DOHH2 (cell line): ENCODE results near the gene CTIF.

ENCODE experiments used
- H3F3A ChIP-seq: fragments of 200-600 bp; sonication (generic), shearing (Covaris generic); 2 replicates; pipeline ENCODE4 v1.6.0; 2016; ENCODE audit warnings: antibody characterized with exemption, mild to moderate bottlenecking; ENCODE audit not compliant: control insufficient read depth, insufficient read depth
- H3K27ac ChIP-seq: fragments of 200-600 bp; sonication (generic); 2 replicates; pipeline ENCODE4 v1.5.1; 2014; ENCODE audit warnings: low read depth, mild to moderate bottlenecking, low read length, moderate library complexity
- H3K27me3 ChIP-seq: fragments of 200-600 bp; sonication (generic); 2 replicates; pipeline ENCODE4 v1.6.1; 2014; ENCODE audit warnings: mild to moderate bottlenecking, low read length, mixed read lengths; ENCODE audit not compliant: control insufficient read depth
- H3K36me3 ChIP-seq: fragments of 200-600 bp; sonication (generic); 2 replicates; pipeline ENCODE4 v1.6.1; 2014; ENCODE audit warnings: mild to moderate bottlenecking, low read length, moderate library complexity, mixed read lengths; ENCODE audit not compliant: control insufficient read depth
- H3K4me1 ChIP-seq: fragments of 200-600 bp; sonication (generic); 2 replicates; pipeline ENCODE4 v1.6.1; 2014; ENCODE audit warnings: mild to moderate bottlenecking, low read length, mixed read lengths; ENCODE audit not compliant: control insufficient read depth
- H3K4me2 ChIP-seq: fragments of 200-600 bp; sonication (generic); 2 replicates; pipeline ENCODE4 v1.6.0; 2014; ENCODE audit warnings: mild to moderate bottlenecking, low read length, moderate library complexity
- H3K4me3 ChIP-seq: fragments of 200-600 bp; sonication (generic); 2 replicates; pipeline ENCODE4 v1.5.1; 2014; ENCODE audit warnings: mild to moderate bottlenecking, low read length, mixed read lengths
- H3K79me2 ChIP-seq: fragments of 200-600 bp; sonication (generic); 2 replicates; pipeline ENCODE4 v1.6.1; 2014; ENCODE audit warnings: mild to moderate bottlenecking, low read length, mixed read lengths; ENCODE audit not compliant: control insufficient read depth
- H3K9me2 ChIP-seq: fragments of 200-600 bp; sonication (generic); replicated peaks from 2 replicates; pipeline ENCODE4 v1.6.1; 2014; ENCODE audit warnings: mild to moderate bottlenecking, low read length, mixed read lengths; ENCODE audit not compliant: control insufficient read depth
- H3K9me3 ChIP-seq: fragments of 200-600 bp; sonication (generic); 2 replicates; pipeline ENCODE4 v1.6.1; 2014; ENCODE audit warnings: antibody characterized with exemption, low read length, mixed read lengths; ENCODE audit not compliant: control insufficient read depth, insufficient read depth
- H4K20me1 ChIP-seq: fragments of 200-600 bp; sonication (generic); 2 replicates; pipeline ENCODE4 v1.6.0; 2014; ENCODE audit warnings: low read depth, mild to moderate bottlenecking, antibody characterized with exemption, low read length, moderate library complexity; ENCODE audit not compliant: control insufficient read depth, insufficient read depth
- EZH2phosphoT487 ChIP-seq: fragments of 200-600 bp; sonication (generic); IDR thresholded peaks from 2 replicates; pipeline ENCODE4 v1.6.1; 2017; ENCODE audit warnings: borderline replicate concordance, mild to moderate bottlenecking, antibody characterized with exemption, low read length, moderate library complexity, mixed read lengths
- TF ChIP-seq, protein P1 (sequence below): fragments of 200-600 bp; sonication (generic); IDR thresholded peaks from one replicate; pipeline ENCODE4 v1.5.1; 2014; ENCODE audit warnings: antibody characterized with exemption, mild to moderate bottlenecking, low read depth, low read length; ENCODE audit not compliant: poor library complexity, severe bottlenecking

The CTIF gene

DNA sequence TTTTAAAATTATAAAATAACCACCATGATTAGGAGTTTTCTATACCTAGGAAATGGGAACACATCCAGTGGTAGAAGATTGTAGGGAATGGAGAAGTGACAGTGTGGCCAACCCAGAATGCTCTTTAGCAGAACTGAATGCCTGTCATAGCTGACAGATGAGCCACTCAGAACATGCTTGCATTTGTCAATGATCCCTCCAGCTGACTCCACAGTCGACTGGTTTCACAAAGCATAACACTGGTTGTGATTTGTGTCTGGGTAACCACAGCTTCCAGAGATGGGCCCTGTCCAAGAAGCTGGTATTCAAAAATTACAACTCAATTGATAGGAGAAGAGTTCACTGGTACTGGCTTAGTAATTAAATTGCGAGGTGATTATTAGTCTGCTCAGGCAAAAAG lies 9.0 kb upstream of the CTIF start:
- Histone ChIP-seq H3K4me2 (no peak overlapping the region), H3K27me3 (peaks cover 16% of the 10 kb centered on the region), H3K4me3 (no peak overlapping the region), H3K4me1 (no peaks in the 10 kb centered on the region), H3K9me3 (no peaks in the 10 kb centered on the region), H4K20me1 (no peaks in the 10 kb centered on the region), H3K27ac (no peak overlapping the region), H3K9me2 (no peaks in the 10 kb centered on the region), H3F3A (no peaks in the 10 kb centered on the region), H3K79me2 (no peaks in the 10 kb centered on the region), H3K36me3 (no peaks in the 10 kb centered on the region)
- TF ChIP-seq EZH2phosphoT487: no peak
- TF ChIP-seq, protein P1, sequence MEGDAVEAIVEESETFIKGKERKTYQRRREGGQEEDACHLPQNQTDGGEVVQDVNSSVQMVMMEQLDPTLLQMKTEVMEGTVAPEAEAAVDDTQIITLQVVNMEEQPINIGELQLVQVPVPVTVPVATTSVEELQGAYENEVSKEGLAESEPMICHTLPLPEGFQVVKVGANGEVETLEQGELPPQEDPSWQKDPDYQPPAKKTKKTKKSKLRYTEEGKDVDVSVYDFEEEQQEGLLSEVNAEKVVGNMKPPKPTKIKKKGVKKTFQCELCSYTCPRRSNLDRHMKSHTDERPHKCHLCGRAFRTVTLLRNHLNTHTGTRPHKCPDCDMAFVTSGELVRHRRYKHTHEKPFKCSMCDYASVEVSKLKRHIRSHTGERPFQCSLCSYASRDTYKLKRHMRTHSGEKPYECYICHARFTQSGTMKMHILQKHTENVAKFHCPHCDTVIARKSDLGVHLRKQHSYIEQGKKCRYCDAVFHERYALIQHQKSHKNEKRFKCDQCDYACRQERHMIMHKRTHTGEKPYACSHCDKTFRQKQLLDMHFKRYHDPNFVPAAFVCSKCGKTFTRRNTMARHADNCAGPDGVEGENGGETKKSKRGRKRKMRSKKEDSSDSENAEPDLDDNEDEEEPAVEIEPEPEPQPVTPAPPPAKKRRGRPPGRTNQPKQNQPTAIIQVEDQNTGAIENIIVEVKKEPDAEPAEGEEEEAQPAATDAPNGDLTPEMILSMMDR: no peak

DNA sequence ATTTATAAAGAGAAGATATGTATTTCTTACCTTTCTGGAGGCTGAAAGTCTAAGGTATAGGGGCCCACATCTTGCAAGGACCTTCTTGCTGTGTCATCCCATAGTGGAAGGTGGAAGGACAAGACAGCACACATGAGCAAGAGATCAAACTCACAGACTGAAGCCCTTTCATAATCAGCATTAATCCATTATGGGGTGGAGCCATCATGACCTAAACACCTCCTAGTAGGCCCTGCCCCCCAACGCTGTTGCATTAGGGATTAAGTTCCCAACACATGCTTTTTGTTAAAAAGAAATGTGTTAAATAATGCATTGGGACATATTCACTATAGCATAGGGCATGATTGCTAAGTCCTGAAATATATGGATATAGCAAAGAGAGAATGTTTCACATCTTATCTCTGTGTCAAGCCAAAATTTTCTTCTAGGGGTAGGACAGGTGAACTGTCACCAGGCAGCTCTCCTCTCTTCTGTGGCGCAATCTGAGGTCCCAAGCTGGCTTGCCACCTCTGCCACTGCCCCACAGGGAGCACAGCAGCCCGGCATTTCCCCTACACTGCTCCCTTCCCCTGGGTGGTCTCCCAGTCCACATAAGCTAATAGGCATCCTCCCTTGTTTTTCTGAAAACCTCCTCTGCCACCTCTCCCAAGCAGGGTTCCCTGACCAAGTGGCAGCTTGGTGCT lies 8.3 kb upstream of the CTIF start:
- TF ChIP-seq, protein P1: no peak
- no peak for TF ChIP-seq EZH2phosphoT487
- H3K4me2 ChIP-seq: no peak overlapping the region
- H3K4me1 ChIP-seq: no peaks in the 10 kb centered on the region
- H3K9me3 ChIP-seq: no peaks in the 10 kb centered on the region
- H3K4me3 ChIP-seq: no peak overlapping the region
- H3K9me2 ChIP-seq: no peaks in the 10 kb centered on the region
- H3K27me3 ChIP-seq: peaks cover 16% of the 10 kb centered on the region
- H3K79me2 ChIP-seq: no peaks in the 10 kb centered on the region
- H3F3A ChIP-seq: no peaks in the 10 kb centered on the region
- H3K36me3 ChIP-seq: no peaks in the 10 kb centered on the region
- no peak overlapping the region for H3K27ac ChIP-seq
- no peaks in the 10 kb centered on the region for H4K20me1 ChIP-seq

DNA sequence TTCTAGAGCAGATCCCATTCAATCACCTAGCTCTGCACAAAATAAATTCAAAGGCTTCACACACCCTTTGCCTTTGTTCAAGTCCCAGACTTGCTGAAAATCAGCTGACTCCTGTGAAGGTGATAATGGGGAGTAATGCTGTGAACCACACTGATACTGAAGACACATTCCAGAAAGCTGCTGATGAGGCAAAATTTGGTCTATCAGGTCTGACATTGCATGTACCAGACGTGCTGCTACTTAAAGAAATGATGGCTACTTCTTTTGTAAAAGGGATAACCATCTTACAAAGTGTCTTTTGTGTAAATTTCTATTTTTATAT lies 7.8 kb upstream of the CTIF start:
- Histone ChIP-seq H3K4me3 (no peak overlapping the region), H3F3A (no peaks in the 10 kb centered on the region), H3K79me2 (no peaks in the 10 kb centered on the region), H3K36me3 (no peaks in the 10 kb centered on the region), H4K20me1 (no peaks in the 10 kb centered on the region), H3K4me1 (no peaks in the 10 kb centered on the region), H3K9me3 (no peaks in the 10 kb centered on the region), H3K27ac (no peak overlapping the region), H3K4me2 (no peak overlapping the region), H3K27me3 (peaks cover 16% of the 10 kb centered on the region), H3K9me2 (no peaks in the 10 kb centered on the region)
- TF ChIP-seq, protein P1: no peak
- no peak for TF ChIP-seq EZH2phosphoT487
